Suppressor macrophage treated with lipopolysaccharide for 4 hours (primary cell): ENCODE results near the gene MRGPRD.
"Not testable (repeated sequence)": the region's sequence is repeated elsewhere in the genome, so short reads cannot be mapped to it uniquely, and the experiment has no call there.

Experiments
- DNase-seq: peaks from one replicate; pipeline ENCODE4 v3.0.0-alpha.2; 2020

Gene MRGPRD

DNA sequence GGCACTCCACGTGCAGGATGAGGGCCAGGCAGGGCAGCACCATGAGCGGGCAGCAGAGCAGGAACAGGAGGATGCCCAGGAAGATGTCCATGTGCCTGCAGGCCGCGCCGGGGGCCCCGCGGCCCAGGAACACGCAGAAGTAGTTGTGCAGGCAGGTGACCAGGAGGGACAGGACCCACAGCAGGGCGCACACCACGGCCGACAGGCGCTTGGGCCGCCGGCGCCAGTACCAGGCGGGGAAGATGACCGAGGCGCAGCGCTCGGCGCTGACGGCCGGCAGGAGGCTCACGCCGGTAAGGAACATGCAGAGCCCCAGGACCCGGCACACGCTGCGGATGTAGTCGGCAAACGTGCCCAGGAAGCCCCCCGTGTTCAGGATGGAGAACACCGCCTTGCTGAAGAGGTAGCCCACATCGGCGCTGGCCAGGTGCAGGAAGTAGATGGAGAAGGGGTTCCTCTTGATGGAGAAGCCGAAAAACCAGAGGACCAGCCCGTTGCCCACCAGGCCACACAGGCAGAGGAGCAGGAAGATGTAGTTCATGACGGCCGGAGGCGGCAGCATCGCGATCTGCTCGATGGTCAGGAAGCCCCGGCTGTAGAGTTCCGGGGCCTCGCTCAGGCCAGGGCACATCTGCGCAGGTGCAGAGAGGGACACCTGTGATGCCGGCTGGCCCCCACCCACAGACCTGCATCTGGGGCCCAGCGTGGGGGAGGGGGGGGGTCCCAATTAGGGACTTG, 25.0 kb upstream of the MRGPRD start:
- DNase-seq = no peak

DNA sequence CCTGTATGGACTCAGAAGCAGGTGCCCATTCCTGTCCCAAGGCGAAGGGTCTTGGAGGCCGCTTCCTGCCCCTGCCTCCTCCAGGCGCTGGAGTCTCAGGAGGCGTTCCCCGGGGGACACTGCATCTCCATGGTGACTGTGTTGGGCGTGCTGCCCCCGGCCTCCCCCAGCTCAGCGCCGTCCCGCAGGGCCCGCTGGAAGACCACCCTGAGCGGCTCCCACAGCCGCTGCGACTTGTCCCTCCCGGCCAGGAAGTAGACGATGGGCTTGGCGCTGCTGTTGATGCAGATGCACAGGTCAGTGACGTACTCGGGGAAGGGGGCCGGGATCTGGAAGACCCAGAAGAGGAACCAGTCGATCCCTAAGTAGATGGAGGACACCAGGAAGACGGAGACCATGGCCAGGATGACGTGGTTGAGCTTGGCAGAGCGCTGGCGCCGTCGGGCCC, 24.4 kb upstream of the MRGPRD start:
- no peak for DNase-seq

DNA sequence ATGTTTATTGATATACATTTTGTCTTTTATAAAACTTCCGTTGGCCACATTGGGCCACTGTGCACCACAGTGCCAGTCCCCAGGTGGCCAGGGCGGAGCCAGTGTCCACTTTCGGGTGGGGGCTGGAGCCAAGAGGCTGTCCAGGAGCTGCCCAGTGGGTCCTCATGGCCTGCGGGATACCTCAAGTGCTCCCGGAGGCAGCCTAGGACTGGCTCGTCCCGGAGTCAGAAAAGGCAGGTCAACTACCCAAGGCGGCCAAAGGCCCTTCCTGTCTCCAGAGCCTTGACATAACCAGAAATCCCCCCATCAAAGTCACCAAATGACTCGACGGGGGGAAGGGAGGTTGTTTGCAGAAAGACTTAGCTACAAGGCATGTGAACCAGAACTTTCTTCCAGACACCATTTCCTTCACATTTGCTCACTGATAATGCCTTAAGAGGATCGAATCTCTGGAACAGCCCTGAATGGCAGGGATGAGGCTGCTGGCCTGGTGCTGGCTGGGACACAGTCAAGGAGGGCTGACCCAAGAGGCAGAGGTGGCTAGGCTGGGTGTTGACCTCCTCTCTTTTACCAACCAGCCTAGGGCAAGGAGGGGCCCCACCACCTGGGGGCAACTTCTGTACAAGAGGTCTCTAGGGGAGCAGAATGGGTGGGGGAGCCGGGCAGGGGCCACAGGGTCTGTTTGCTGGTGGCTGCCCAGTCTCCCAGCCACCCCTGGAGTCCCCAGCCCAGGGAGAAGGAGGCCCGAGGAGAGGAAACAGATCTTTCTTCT, 23.8 kb upstream of the MRGPRD start:
- DNase-seq = no peak

DNA sequence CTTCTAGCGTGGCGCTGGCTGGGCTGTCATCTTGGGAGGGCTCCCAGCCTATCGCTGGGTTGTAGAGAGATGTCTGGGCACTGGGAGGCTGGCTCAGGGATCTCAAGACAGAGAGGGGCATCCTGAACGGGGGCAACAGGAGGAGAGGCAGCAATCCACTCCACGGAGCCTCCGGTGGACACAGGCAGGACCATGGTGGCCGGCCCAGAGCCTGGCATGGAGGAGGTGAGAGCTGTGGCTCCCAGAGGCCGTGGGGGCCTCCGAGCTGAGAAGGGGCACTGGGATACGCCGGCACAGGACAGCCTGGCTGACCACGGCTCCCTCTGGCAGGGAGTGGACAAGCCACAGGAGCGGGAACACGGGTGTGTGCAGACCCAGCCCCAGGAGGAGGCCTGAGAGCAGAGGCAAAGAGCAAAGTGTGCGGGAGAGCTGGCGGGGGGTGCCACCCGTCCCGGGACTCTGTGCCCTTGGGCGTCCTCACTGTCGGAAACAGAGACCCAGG, 23.1 kb upstream of the MRGPRD start:
- DNase-seq = no peak

DNA sequence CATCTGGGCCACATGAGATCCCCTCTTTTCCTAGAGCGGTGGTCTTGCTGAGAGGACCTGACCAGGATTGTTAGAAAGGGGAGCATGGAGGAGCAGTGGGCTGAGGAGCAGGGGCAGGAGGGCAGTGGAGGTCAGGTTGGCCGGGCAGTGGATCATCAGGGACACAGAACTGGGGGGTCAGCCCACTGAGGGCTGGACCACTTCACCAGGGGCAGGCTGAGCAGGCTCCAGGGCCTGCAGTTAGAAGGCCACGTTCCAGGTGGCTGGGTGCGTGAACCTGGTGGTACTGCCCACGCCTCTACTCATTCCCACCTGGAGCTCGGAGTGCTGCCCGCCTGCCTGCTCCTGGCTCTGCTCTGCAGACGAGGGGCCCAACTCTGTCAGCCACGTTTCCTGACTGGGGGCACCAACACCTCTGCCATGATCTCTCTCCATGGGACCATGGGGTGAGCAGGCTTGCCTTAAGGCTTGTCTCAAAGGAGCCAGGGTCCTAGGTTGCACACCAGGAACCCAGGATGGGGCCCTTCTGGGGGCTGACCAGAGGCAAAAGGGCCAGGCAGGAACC, 22.6 kb upstream of the MRGPRD start:
- DNase-seq = no peak

DNA sequence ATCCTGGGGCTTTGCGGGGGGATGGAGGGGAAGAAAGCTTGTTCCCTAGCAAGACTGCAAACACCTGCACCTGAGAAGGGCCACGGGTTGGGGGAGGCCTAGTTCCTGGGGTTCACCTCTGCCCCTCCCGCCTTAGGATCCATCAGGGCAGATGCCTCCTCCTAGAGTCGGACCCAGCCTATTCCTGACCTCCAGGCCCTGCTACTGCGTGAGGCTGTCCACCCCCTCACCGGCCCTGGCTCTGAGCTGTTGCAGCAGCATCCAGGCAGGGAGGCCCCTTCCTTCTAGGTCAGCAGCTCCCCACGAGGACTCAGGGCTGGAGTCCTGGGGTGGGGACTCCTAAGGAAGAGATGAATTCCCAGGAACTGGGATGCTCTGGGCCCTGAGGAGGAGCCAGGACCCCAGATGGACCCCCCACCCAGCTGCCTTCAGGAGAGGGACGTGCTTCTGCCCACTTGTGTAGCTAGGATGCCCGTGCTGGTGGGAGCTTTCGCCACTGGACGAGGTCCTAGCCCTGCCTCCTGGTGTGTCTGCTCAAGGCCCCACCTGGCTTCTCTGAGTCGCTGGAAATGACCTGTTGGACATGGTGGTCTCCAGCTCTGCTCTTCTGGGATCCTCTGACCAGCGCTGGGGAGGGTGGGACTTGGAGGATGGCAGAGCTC, 21.9 kb upstream of the MRGPRD start:
- no peak for DNase-seq

DNA sequence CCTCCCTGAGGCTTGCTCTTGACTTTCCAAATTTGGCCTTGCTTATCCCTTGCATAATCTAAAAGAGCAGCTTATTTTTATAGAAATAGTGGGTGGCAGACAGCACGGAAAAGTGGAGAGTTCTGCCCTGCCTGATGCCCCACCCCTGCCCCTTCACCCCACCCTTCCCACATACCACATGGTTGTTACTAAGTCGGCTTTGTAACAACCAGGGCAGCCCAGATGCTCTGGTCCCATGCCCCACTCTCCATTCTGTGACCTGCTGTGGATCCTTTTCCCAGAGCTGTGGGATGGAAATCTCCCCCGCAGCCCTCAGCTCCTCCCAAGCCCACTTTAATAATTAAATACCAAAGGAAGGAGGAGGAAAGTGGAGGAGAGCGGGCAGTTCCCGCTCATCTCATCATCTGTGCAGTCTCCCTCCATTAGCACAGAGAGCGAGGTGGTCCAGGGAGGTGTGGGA, 21.4 kb upstream of the MRGPRD start:
- DNase-seq = peak; percentile 29

DNA sequence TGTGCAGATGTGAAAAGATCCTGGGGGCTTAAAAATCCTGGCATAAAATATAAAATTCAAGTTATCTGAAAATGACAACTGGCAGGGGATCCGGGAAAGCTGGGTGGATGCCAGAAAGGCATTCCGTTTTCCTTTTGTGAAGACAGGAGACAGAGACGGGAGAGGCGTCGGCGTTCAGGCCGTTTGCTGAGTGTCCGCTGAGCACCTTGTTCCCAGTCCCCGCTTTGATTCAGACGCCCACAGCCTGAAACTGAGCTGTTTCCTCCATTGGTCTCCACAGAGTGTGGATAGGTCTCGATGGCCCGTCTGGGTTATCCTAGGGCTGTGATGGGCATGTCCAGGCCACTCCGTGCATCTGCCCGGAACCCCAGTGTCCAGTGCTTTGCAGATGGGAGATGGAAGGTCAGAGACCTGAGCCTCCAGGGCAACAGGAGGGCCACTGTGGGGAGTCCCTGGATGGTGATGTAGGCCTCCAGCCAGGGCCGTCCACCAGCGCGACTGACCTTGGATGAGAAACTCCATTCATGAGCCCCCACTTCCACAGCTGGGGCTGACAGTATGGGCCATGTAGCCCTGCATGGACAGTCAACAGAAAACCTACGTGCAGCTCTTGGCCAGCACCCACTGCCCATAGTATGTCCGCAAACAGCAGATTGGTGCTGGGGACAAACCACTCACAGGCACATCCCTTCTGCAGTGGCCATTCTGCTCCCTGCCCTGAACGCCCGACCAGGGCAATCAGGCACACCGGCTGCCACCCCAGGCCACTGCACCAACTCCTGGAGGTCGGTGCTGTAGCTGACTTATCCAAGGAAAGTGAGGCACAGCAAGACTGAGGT, 20.7 kb upstream of the MRGPRD start:
- DNase-seq = no peak

DNA sequence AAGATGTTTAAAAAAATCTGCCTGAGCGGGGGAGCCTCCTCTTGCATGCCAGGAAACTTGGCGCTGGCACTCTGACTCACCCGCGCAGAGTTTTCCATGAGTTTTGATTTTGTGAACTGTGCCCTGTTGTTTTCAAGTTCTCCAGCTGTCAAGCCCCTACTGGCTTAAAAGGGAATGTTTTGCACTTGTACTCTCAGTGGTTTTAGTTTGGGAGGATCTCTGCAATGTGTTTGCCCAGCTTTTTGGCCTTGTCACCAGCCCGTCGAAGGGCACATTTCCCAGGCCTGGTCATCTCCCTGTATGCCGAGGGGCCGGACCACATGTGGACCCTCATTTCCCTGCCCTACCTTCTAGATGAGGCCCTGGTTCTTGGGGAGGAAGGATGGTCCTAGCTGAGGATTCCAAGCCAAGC, 20.1 kb upstream of the MRGPRD start:
- DNase-seq = no peak

DNA sequence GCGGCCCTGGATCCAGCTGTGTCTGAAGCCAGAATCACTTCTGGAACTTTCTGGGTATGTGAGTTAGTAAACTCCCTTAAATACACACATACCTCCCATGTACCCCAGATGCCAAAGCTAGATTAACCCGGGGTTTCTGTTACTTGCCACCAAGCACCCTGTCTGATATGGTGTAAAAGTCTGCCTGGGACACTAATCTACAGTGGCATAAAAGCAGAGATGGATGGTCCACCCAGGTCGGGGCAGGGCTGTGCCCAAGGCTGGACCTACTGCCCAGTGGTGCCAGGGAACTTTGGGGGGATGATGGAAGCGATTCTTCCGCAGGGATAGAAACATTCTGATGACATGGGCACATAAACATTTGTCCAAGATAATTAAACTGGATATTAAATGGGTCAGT, 19.6 kb upstream of the MRGPRD start:
- no peak for DNase-seq

DNA sequence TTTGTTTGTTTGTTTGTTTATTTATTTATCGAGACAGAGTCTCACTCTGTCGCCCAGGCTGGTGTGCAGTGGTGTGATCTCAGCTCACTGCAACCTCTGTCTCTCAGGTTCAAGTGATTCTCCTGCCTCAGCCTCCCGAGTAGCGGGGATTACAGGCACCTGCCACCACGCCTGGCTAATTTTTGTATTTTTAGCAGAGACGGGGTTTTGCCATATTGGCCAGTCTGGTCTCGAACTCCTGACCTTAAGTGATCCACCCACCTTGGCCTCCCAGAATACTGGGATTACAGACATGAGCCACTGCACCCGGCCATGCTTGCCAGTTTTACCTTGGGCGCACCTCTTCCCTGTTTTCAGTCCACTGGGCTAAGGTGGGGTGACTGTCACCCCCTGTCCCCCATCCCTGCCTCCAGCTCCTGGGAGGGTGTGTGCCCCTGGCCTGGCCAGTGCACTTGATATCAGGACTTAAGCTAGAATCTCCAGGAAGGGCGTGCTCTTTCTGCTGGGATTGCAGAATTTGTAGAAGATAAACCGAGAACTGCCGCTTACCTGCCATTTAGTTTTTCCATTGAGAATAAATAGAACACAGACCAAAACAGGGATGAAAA, 19.1 kb upstream of the MRGPRD start:
- not testable (repeated sequence) for DNase-seq

DNA sequence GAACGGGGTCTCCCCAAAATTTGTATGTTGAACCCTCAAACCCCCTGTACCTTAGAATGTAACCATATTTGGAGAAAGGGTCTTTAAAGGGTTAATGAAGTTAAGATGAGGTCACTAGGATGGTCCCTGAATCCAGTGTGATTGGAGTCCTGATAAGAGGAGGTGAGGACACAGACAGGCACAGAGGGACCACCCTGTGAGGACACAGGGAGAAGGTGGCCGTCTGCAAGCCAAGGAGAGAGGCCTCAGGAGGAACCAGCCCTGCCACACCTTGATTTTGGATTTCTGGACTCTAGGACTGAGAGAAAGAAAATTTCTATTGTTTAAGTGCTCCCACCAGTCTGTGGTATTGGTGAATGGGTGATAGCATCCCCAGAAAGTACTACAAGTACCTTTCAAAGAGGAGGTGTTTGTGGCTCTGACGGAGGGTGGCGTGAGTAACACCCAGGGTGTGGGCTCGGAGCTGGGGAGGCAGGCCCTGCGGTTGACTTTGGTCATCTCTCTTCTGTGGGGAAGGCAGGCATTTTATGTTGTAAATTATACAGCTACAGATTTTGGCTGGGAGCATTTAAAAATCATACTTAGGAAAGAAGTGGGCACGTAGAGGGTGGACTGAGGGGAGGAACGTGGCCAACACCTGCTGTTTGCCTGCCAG, 18.4 kb upstream of the MRGPRD start:
- no peak for DNase-seq

DNA sequence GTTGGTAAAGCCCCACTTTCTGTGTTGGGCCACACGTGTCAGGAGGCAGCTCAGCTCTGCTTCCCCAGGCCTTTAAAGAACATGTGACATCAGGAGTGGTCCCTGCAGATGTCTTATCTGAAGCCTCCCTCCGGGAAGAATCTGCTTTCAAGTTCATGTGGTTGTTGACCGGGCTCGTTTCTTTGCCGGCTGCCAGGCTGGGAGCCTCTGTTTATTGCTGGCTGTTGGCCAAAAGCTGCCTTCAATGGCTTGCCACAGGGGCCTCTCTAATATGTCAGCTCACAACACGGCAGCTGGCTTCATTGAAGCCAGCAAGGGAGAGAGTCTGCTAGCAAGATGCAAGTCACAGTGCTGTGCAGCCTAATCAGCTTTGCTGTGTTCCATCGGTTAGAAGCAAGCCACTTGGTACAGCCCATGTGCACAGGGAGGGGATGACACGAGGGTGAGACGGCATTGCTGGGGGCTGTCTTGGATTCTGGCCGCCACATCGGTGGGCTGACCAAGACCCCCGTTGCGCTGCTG, 17.7 kb upstream of the MRGPRD start:
- DNase-seq = no peak

DNA sequence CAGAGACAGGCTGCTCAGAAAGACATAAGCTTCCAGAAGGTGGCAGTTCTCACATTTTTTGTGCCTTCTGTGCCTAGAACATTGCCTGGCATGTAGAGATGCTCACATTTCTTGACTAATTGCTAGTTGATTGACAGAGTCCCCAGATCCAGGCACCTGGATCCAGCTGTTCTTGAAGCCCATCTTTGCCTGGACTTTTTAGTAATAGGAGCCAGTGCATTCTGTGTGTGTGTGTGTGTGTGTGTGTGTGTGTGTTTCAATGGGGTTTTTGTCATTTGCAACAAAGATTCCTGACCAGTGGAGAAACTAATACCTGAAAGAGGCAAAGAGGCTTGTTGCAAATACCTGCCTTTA, 17.2 kb upstream of the MRGPRD start:
- no peak for DNase-seq

DNA sequence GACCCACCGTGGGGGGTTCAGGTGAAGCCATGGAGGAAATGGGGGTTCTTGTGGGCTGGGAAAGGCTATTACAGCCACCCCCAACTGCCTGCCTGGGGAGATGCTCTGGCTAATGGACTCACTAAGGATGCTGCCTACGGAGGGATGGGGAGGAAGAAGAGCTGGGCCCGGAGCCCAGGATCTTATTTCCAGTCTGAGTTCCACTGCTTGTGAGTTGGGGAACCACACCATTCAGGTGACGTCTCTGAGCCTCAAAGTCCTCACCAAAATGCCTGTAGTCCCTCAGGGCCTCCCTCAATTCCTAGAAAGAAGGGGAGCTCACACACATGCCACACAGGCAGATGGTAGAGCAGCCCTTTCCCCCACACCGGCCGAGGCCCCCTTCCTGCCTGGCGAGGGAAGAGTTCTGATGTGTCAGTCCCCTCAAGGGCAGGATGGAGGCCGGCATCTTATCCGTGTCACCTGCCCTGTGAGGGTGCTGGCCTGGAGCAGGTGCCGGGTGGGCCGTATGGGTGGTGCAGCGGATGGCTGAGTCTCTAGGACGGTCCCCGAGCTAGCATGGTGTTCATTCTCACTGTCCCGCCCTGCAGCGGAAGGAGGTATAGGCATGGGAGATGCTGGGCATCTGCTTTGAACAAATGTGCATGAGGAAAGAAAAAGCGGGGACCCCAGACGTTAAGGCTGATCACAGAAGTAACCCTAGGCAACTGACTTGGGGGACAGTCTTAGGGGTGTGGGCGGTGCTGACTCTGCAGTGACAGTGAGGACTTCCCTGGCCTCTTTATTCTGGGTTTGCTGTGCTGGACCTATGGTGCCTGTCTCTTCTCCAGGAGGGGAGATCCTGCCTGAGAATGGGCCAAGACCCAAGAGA, 16.6 kb upstream of the MRGPRD start:
- DNase-seq = no peak

DNA sequence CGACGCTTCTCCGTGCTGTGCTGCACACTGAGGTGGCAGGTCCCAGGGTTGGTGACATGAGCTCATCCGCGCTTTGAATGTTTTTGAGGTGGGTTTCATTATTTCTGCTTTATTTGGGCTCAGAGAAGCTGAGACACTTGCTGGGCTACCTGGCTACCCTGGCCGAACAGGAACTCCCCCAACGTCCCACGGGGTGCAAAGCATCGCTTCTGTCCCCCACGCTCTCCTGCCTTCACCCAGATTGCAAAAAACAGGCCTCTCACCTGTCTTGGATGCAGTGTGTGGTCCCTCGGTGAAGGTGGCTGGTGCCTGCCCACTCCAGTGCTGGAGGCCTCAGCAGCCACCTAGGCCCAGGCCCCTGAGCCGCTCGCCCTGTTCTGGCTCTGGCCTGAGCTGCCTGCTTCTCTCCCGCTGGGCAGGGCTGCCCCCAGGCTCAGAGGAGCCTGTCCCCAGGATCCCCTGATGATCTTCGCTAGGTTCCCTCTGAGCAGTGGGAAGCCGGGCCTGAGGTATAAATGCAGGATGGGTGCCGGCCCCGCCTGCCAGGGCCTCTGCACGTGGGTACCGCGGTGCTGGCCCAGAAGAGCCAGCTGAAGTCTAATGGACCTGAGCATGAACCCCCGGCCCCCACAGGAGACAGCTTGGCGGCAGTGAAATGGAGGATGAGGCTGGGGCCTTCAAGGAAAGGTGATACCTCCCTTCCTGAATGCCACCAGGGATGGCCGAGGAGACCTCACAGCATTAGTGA, 15.8 kb upstream of the MRGPRD start:
- no peak for DNase-seq

DNA sequence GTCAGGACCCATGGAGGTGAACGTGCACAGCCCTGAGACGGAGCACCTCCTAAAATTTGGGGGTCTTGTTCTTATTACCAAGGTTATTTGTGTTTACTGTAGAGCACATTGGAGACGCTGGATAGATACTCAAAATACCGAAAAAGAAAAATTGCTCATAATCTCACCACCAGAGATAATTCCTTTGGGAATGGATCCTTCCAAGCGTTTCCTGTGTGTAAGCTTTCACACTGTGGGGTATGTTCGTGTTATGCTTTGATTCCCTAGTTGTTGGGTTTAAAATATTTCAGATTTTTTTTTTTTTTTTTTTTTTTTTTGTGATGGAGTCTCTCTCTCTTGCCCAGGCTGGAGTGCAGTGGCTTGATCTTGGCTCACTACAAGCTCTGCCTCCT, 14.1 kb upstream of the MRGPRD start:
- DNase-seq = no peak

DNA sequence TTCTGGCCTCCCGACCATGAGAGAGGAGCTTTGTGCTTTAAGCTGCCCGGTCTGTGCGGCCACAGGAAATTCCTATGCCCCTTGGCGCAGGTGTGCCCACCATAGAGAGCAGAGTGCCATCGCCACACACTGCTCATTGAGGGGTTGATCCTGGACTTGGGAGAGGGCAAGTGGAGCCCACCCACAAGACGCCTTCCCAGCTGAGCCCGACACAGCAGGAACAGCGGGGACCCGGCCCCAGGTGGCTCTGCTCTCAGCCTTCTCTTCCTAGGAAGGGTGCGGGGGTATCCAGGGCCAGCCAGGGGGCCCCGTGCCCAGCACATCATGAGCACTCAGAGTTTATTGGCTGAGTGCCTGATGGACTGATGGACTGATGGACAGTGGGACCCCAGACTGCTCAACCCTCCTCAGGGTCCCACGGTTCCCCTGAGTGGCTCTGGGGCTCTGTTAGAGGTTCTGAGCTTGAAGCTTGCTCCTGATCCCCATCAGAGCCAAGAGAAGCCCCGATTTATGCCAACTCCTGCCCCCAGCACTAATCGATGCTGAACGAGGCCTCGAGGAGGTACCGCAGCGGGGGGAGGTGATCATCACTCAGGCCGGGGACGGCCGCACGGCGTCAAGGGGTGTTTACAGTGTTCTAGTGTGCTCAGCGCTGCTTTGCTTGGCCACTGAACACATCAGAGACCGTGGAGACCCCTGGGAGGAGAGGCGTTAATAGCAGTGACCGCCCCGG, 13.5 kb upstream of the MRGPRD start:
- no peak for DNase-seq

DNA sequence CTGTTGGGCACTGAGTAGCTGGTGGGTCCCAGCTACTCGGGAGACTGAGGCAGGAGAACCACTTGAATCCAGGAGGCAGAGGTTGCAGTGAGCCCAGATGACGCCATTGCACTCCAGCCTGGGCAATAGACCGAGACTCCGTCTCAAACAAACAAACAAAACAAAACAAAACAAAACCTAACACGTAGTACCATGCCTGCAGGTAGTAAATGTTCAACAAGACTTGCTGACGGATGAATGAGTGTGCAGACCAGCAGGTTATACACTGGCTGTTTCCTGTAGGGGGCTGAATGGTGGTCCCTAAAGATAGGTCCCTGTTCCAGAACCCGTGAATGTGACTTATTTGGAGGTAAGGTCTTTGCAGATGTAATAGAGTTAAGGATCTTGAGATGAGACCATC, 12.8 kb upstream of the MRGPRD start:
- no peak for DNase-seq
